Skeletal muscle tissue (tissue), 4 donors: ENCODE data around the gene SPEG. TPM values are rescaled to one million over a fixed set of nuclear protein-coding genes. Genes with fewer than 3 reads are reported as not detected.

Experiments used
- H3K27ac ChIP-seq: one replicate; pipeline ENCODE4 v1.7.0; 2013; ENCODE audit warnings: mild to moderate bottlenecking, low read depth, low read length, inconsistent platforms
- H3K27me3 ChIP-seq, 3 donors: one replicate each; pipeline ENCODE4 v1.7.0; 2013; ENCODE audit warnings: low read length in 3 of 3; ENCODE audit not compliant: control insufficient read depth in 3 of 3, insufficient read depth in 3 of 3
- H3K36me3 ChIP-seq, 3 donors: one replicate each; pipeline ENCODE4 v1.7.0; 2013; ENCODE audit warnings: low read length in 3 of 3; ENCODE audit not compliant: control insufficient read depth in 3 of 3, insufficient read depth in 3 of 3
- H3K4me1 ChIP-seq, 3 donors: one replicate each; pipeline ENCODE4 v1.7.0; 2013; ENCODE audit warnings: low read length in 3 of 3, mild to moderate bottlenecking in 3 of 3; ENCODE audit not compliant: control insufficient read depth in 3 of 3, insufficient read depth in 3 of 3
- H3K4me3 ChIP-seq, 3 donors: one replicate each; pipeline ENCODE4 v1.7.0; 2013; ENCODE audit warnings: low read length in 3 of 3
- H3K9ac ChIP-seq, 3 donors: one replicate each; pipeline ENCODE4 v1.7.0; 2013; ENCODE audit warnings: low read length in 3 of 3, mild to moderate bottlenecking in 3 of 3, moderate library complexity in 2 of 3, low read depth in 1 of 3
- H3K9me3 ChIP-seq, 3 donors: one replicate each; pipeline ENCODE4 v1.7.0; 2013; ENCODE audit warnings: low read length in 3 of 3; ENCODE audit not compliant: control insufficient read depth in 3 of 3
- total RNA-seq: library from RNA; depleted of rRNA; stranded (reverse); fragments of >200 nt; gene quantifications from one replicate; pipeline ENCODE4 v1.2.3, GENCODE V29; 2014
- donor health status: Osteomylitis.

The SPEG gene
- total RNA-seq, 1 donor from 2014 or later = 95.5 TPM

- no peaks in the 10 kb centered on the region for H3K9me3 ChIP-seq
- peak overlapping the region; percentile 99 for H3K27ac ChIP-seq
- no peak overlapping the region for H3K9ac ChIP-seq
- H3K4me3 ChIP-seq = no peak overlapping the region
- peaks cover 17 to 39% (median 31%) of the 10 kb centered on the region in 3 donors for H3K4me1 ChIP-seq
- H3K27me3 ChIP-seq = peaks cover 0 to 5% (median 0%) of the 10 kb centered on the region in 3 donors
- H3K36me3 ChIP-seq = peaks cover 0 to 11% (median 10%) of the 10 kb centered on the region in 3 donors
These were observed 19.8 kb upstream of the SPEG start for GRCh38 chr2:219414857-219415256.

- peak overlapping the region; percentile 99 for H3K27ac ChIP-seq
These were observed 18.9 kb upstream of the SPEG start for GRCh38 chr2:219415580-219416234.

GRCh38 chr2:219416235-219416602 lies 18.4 kb upstream of the SPEG start:
- Histone ChIP-seq H3K4me1 (peaks cover 28 to 51% (median 41%) of the 10 kb centered on the region in 3 donors), H3K36me3 (peaks cover 13 to 25% (median 24%) of the 10 kb centered on the region in 3 donors), H3K4me3 (peak overlapping the region in 1 of 3 donors; percentile 13), H3K27me3 (peaks cover 0 to 8% (median 0%) of the 10 kb centered on the region in 3 donors), H3K27ac (peak overlapping the region; percentile 99), H3K9ac (peak overlapping the region; percentile 48 to 98 (median 66)), H3K9me3 (no peaks in the 10 kb centered on the region)

More at GRCh38 chr2:219415580-219416234, 18.9 kb upstream of the SPEG start:
- peaks cover 23 to 46% (median 36%) of the 10 kb centered on the region in 3 donors for H3K4me1 ChIP-seq
- peak overlapping the region in 2 of 3 donors; percentile 48 to 51 for H3K9ac ChIP-seq
- H3K9me3 ChIP-seq = no peaks in the 10 kb centered on the region
- H3K36me3 ChIP-seq = peaks cover 8 to 20% (median 18%) of the 10 kb centered on the region in 3 donors
- peaks cover 0 to 8% (median 0%) of the 10 kb centered on the region in 3 donors for H3K27me3 ChIP-seq
- H3K4me3 ChIP-seq = no peak overlapping the region

GRCh38 chr2:219416938-219417337 lies 17.7 kb upstream of the SPEG start:
- Histone ChIP-seq H3K36me3 (peaks cover 16 to 28% (median 28%) of the 10 kb centered on the region in 3 donors), H3K27me3 (peaks cover 0 to 8% (median 0%) of the 10 kb centered on the region in 3 donors), H3K4me3 (peak overlapping the region in 1 of 3 donors; percentile 52), H3K27ac (peak overlapping the region; percentile 99), H3K9me3 (no peaks in the 10 kb centered on the region), H3K4me1 (peaks cover 29 to 56% (median 47%) of the 10 kb centered on the region in 3 donors), H3K9ac (peak overlapping the region; percentile 9 to 98 (median 66))

GRCh38 chr2:219417374-219417773 lies 17.3 kb upstream of the SPEG start:
- Histone ChIP-seq H3K4me3 (peak overlapping the region in 2 of 3 donors; percentile 51 to 64), H3K27me3 (peaks cover 0 to 8% (median 0%) of the 10 kb centered on the region in 3 donors)

GRCh38 chr2:219418155-219419011 lies 16.3 kb upstream of the SPEG start, which contains the start of gene DES:
Gene DES (plus strand): TSS chr2:219418377. CDS start chr2:219418463, 86 bp downstream.
- peak within 1 kb of the TSS; percentile 94 to 99 (median 98) for H3K9ac ChIP-seq
- peaks cover 23 to 40% (median 36%) of the 10 kb centered on the region in 3 donors for H3K36me3 ChIP-seq
- peak within 1 kb of the TSS; percentile 99 for H3K27ac ChIP-seq
- H3K9me3 ChIP-seq = no peaks in the 10 kb centered on the region
- peak within 1 kb of the TSS; percentile 81 to 93 (median 90) for H3K4me3 ChIP-seq
- peaks cover 34 to 70% (median 60%) of the 10 kb centered on the region in 3 donors for H3K4me1 ChIP-seq
- H3K27me3 ChIP-seq = peaks cover 0 to 8% (median 0%) of the 10 kb centered on the region in 3 donors

More at GRCh38 chr2:219417374-219417773, 17.3 kb upstream of the SPEG start:
- Histone ChIP-seq H3K4me1 (peaks cover 32 to 60% (median 51%) of the 10 kb centered on the region in 3 donors), H3K9ac (peak overlapping the region; percentile 80 to 99 (median 98)), H3K27ac (peak overlapping the region; percentile 99), H3K36me3 (peaks cover 19 to 32% (median 31%) of the 10 kb centered on the region in 3 donors), H3K9me3 (no peaks in the 10 kb centered on the region)

GRCh38 chr2:219419012-219419324 lies 15.7 kb upstream of the SPEG start:
- peak overlapping the region; percentile 99 for H3K27ac ChIP-seq

GRCh38 chr2:219419331-219420197 lies 15.1 kb upstream of the SPEG start:
- H3K4me3 ChIP-seq = peak overlapping the region; percentile 81 to 93 (median 90)
- peaks cover 38 to 78% (median 70%) of the 10 kb centered on the region in 3 donors for H3K4me1 ChIP-seq
- no peaks in the 10 kb centered on the region for H3K9me3 ChIP-seq
- peaks cover 31 to 52% (median 46%) of the 10 kb centered on the region in 3 donors for H3K36me3 ChIP-seq
- peak overlapping the region; percentile 99 for H3K27ac ChIP-seq
- peaks cover 0 to 8% (median 0%) of the 10 kb centered on the region in 3 donors for H3K27me3 ChIP-seq
- H3K9ac ChIP-seq = peak overlapping the region; percentile 94 to 99 (median 98)

More at GRCh38 chr2:219419012-219419324, 15.7 kb upstream of the SPEG start:
- Histone ChIP-seq H3K9ac (peak overlapping the region; percentile 94 to 99 (median 98)), H3K36me3 (peaks cover 26 to 46% (median 41%) of the 10 kb centered on the region in 3 donors), H3K9me3 (no peaks in the 10 kb centered on the region), H3K4me3 (peak overlapping the region; percentile 81 to 93 (median 90)), H3K4me1 (peaks cover 34 to 74% (median 65%) of the 10 kb centered on the region in 3 donors), H3K27me3 (peaks cover 0 to 8% (median 0%) of the 10 kb centered on the region in 3 donors)

- Histone ChIP-seq H3K36me3 (peaks cover 40 to 62% (median 55%) of the 10 kb centered on the region in 3 donors), H3K27me3 (peaks cover 0 to 8% (median 0%) of the 10 kb centered on the region in 3 donors), H3K9ac (peak overlapping the region; percentile 66 to 99 (median 98)), H3K27ac (peak overlapping the region; percentile 99), H3K4me1 (peaks cover 36 to 79% (median 69%) of the 10 kb centered on the region in 3 donors), H3K9me3 (no peaks in the 10 kb centered on the region), H3K4me3 (peak overlapping the region; percentile 81 to 93 (median 90))
These were observed 14.0 kb upstream of the SPEG start for GRCh38 chr2:219420687-219421086.
